HG02610 (cell line): ENCODE results near the gene RMDN2.
A peak's percentile ranks its signal among the peaks of the same experiment; 100 is the strongest.
"Not testable (repeated sequence)": the region's sequence is repeated elsewhere in the genome, so short reads cannot be mapped to it uniquely, and the experiment has no call there.

ENCODE experiments used
- ATAC-seq: cut with Tn5 transposase; IDR thresholded peaks from one replicate; pipeline ENCODE4 v1.9.1; 2021; ENCODE audit warnings: mild to moderate bottlenecking, moderate library complexity; ENCODE audit not compliant: unreplicated experiment

The RMDN2 gene

GRCh38 chr2:37984589-37984988 lies 59.5 kb downstream of the RMDN2 start:
- no peak for ATAC-seq

DNA sequence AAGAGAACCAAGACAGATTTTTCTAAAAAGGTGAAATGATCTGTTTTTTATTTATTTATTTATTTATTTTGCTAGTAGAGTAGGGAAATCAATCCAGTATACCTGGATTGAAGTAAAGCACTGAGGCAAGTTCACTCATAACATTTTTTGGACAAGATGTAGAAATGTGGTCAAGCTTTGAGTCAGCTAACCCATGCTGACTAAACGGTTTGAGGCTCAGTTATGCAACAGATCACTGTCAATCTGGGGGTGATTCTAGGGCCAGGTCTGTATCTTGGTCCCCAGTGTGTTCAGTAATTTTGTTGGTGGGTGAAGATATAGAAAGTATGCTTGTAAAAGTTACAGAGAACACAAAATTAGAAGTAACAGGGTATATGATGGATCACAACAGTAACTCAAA lies 60.2 kb downstream of the RMDN2 start:
- ATAC-seq = peak; percentile 70

DNA sequence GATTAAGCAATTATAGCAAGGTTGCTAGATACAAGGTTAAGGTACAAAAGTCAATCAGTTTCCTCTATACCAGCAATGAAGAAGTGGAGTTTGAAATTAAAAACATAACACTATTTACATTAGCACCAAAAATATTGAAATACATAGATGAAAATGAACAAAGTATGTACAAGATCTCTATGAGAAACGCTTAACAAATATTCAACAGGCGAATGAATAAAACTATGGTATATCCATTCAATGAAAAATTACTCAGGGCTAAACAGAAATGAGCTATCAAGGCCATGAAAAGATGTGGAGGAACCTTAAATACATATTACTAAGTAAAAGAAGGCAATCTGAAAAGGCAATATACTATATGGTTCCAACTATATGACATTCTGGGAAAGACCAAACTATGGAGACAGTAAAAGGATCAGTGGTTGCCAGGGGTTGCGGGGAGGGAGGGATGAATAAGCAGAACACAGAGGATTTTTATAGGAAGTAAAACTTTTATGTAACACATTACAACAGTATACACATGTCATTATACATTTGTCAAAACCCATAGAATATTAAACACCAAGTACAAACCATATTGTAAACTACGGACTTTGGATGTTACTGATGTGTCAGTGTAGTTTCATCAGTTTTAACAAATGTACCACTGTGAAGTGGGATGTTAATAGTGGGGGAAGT lies 62.1 kb downstream of the RMDN2 start:
- ATAC-seq = no peak

GRCh38 chr2:37992601-37993000 lies 67.5 kb downstream of the RMDN2 start:
- no peak for ATAC-seq

DNA sequence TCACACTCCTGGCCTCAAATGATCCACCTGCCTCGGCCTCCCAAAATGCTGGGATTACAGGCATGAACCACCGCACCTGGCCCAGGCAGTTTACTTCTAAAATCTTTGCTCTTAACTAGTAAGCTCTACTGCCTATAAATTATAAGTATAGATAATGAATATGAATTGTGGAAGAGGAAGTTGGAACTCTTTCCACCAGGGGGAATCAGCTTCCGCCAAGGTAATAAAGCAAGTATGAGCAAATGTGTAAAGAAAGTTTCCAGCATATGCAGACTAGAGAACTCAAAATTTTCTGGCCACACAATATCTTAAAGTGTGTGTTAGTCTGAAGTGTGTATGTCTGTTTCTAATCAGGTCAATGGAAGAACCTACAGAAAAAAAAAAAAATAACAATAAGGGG lies 68.1 kb downstream of the RMDN2 start:
- no peak for ATAC-seq

GRCh38 chr2:37997629-37998028 lies 72.5 kb downstream of the RMDN2 start:
- no peak for ATAC-seq

- ATAC-seq = no peak
Measured at GRCh38 chr2:38000485-38001222, 75.6 kb downstream of the RMDN2 start.

DNA sequence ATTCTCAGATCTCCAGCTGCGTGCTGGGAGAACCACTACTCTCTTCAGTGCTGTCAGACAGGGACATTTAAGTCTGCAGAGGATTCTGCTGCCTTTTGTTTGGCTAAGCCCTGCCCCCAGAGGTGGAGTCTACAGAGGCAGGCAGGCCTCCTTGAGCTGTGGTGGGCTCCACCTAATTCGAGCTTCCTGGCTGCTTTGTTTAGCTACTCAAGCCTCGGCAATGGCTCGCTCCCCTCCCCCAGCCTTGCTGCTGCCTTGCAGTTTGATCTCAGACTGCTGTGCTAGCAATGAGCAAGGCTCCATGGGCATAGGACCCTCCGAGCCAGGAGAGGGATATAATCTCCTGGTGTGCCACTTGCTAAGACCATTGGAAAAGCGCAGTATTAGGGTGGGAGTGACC lies 85.1 kb downstream of the RMDN2 start:
- not testable (repeated sequence) for ATAC-seq

GRCh38 chr2:38010995-38011394 lies 85.9 kb downstream of the RMDN2 start:
- ATAC-seq = no peak

DNA sequence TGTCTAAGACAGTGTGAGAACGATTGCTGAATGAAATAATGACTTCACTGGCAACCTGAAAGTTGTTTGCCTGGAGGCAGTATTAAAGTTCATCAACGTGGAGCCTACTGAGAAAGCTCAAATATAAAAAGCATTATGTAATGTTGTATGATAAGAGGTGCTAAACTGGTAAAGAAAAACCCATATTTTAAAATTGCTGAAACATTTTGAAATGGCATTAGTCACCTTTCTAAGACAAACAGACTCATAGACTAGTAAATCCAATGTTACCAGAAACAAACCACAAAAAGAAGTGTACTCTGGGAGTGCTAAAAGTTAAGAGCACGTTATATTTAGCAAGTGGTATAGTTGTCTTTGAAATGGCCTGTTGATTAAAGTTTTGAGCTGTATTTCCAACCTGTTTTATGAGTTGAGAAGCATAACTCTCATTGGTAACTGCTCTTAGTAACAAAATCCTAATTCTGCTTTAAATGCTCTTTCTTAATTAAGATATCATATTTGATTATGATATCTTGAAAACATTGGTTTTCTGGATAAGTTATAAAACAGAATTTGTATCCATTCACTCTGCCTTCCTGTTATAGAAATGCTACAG lies 88.2 kb downstream of the RMDN2 start:
- ATAC-seq = no peak

GRCh38 chr2:38016219-38016618 lies 91.1 kb downstream of the RMDN2 start:
- ATAC-seq = peak; percentile 62

- ATAC-seq = no peak
Measured at GRCh38 chr2:38017836-38018235, 92.7 kb downstream of the RMDN2 start.

DNA sequence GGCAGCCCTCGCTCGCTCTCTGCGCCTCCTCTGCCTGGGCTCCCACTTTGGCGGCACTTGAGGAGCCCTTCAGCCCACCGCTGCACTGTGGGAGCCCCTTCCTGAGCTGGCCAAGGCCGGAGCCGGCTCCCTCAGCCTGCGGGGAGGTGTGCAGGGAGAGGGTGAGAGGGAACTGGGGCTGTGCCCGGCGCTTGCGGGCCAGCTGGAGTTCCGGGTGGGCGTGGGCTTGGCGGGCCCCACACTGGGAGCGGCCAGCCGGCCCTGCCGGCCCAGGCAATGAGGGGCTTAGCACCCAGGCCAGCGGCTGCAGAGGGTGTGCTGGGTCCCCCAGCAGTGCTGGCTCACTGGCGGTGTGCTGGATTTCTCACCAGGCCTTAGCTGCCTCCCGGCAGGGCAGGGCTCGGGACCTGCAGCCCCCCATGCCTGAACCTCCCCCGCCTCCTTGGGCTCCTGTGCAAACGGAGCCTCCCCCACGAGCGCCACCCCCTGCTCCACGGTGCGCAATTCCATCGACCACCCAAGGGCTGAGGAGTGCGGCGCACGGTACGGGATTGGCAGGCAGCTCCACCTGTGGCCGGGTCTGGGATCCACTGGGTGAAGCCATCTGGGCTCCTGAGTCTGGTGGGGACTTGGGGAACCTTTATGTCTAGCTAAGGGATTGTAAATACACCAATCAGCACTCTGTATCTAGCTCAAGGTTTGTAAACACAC lies 95.4 kb downstream of the RMDN2 start:
- ATAC-seq = not testable (repeated sequence)

GRCh38 chr2:38021589-38021988 lies 96.5 kb downstream of the RMDN2 start:
- ATAC-seq = no peak

DNA sequence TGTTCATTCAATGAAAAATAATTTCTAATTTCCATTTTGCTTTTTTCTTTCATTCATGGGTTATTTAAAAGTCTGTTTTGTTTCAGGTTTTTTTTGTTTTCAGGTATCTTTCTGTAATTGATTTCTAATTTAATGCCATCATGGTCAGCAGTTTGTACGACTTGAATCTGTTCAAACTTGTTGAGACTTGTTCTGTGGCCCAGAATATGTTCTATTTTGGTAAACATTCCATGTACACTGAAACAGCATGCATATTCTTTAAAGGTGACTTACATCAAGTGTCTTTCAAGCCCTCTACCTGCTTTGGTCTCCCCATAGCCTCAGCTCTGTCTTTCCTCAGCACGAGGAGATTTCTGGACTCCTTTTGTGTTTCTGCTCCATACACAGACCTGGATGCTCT lies 101.8 kb downstream of the RMDN2 start:
- ATAC-seq = no peak

GRCh38 chr2:38028829-38029228 lies 103.7 kb downstream of the RMDN2 start:
- no peak for ATAC-seq

DNA sequence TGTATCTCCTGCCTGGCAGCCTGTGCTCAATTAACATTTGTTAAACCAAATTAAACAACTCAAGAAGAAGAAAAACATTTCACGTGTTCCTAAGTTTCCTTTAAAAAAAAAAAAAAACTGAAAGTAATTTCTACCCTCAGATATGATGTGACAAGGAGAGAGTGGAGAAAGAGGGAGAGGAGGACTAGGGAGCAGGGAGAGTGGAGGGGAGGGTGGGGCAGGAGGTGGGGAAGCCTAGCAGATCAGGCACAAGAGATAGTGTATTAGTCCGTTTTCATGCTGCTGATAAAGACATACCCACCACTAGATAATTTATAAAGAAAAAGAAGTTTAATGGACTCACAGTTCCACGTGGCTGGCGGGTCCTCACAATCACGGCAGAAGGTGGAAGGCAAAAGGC lies 104.4 kb downstream of the RMDN2 start:
- ATAC-seq = no peak

GRCh38 chr2:38030635-38031355 lies 105.7 kb downstream of the RMDN2 start:
- ATAC-seq = no peak

- no peak for ATAC-seq
Measured at GRCh38 chr2:38032946-38033345, 107.9 kb downstream of the RMDN2 start.

GRCh38 chr2:38033646-38034045 lies 108.6 kb downstream of the RMDN2 start:
- ATAC-seq = no peak

GRCh38 chr2:38035968-38036367 lies 110.9 kb downstream of the RMDN2 start:
- no peak for ATAC-seq
